SK-N-MC (cell line): ENCODE data around the gene KAT6B.

Experiments
- EZH2 ChIP-seq: fragments of 200-600 bp; sonication (generic); IDR thresholded peaks from one replicate; pipeline ENCODE4 v1.6.1; 2017; ENCODE audit warnings: antibody characterized with exemption
- POLR2AphosphoS5 ChIP-seq: IDR thresholded peaks from 2 replicates; pipeline ENCODE4 v1.6.1; 2012; ENCODE audit warnings: mild to moderate bottlenecking, low read depth, low read length, borderline replicate concordance

DNA sequence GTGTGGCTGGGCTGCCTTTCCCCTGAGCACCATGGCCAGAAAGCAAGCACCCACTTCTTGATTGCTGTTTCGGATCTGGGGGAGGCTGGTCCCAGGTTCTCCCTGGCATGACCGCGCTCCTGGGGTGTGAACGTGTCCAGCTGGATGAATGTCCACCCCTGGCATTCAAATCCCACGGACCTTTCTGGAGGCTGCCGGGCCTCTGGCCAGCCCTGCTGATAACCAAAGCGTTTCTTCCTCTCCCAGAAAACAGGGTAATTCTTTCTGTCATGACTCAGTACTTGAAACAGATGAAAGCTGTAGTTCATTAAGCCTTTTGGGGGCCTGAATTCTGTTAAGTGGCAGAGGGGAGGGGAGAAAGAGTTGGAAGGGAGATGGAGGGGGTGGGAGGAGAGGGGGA is 211.9 kb downstream of the KAT6B start:
- no peak for TF ChIP-seq POLR2AphosphoS5
- no peak for TF ChIP-seq EZH2
